ENCODE results near the gene SNX27.

The SNX27 gene

GRCh38 chr1:151574575-151575529 is 37.0 kb upstream of the SNX27 start:
- no peak for TF ChIP-seq ZFX (IDR thresholded peaks at IDR 0.05; ENCODE audit: borderline replicate concordance)
- no peak for TF ChIP-seq CTCF (IDR thresholded peaks at IDR 0.05)

DNA sequence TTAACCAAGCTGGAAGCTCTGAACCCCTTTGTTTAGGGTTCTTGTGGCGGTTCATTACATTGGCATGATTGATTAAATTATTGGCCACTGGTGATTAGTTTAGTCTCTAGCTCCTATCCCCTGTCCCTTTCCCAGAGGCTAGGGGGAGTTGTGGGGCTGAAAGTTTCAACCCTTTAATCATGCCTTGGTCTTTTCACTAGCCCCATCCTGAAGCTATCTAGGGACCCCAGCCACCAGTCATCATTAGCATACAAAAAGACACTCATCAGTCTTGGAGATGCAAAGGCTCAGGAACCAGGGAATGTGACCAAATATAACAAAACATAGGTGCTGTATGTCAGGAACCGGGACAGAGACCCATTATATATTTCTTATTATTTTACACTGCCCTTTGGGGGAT is 34.7 kb upstream of the SNX27 start:
- TF ChIP-seq CTCF (IDR thresholded peaks at IDR 0.05), result no peak
- TF ChIP-seq ZFX (IDR thresholded peaks at IDR 0.05; ENCODE audit: borderline replicate concordance), result no peak

More at GRCh38 chr1:151574575-151575529, 37.0 kb upstream of the SNX27 start:
- H3K27ac ChIP-seq, result no peak overlapping the region

DNA sequence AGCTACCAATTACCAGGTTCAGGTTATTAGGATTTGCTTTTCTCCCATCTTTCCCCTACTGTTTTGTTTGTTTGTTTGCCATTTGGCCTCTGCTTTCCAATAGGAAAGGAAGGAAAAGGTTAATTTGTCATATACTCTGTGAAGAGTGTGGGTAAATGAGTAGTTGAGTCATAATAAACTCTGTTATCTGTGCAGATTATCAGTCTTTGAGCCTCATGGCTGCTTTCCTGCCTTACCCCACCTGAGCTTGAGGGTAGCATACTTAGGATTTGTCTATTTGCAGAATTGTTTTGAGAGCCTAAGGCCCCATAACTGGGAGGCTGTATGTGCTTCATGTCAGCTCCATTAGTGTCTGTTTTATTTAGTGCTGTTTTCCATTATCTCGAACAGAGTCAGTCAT is 32.9 kb upstream of the SNX27 start:
- no peak for TF ChIP-seq CTCF (IDR thresholded peaks at IDR 0.05)
- no peak for TF ChIP-seq ZFX (IDR thresholded peaks at IDR 0.05; ENCODE audit: borderline replicate concordance)
- no peak overlapping the region for H3K27ac ChIP-seq

More for the DNA sequence above, 34.7 kb upstream of the SNX27 start:
- H3K27ac ChIP-seq, result no peak overlapping the region

GRCh38 chr1:151579436-151580225 is 32.2 kb upstream of the SNX27 start:
- no peak overlapping the region for H3K27ac ChIP-seq
- TF ChIP-seq CTCF (IDR thresholded peaks at IDR 0.05), result no peak
- no peak for TF ChIP-seq ZFX (IDR thresholded peaks at IDR 0.05; ENCODE audit: borderline replicate concordance)

DNA sequence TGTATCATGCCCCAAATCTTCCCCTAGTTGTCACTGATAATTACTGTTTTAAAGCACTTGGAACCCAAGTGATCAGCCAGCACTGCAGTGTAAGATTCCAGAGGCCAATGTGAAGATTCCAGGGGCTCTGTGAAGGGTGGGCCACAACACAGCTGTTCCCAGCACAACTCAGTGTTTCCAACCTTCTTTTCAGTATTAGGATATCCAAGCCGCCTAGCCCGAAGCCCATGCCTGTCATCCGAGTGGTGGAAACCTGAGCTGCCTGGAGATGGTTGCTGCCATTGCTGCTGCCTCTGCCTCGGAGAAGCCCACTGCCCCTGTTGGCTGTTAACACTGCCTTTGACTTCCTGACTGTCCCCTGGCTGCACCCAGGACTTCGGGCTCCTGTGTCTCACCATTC is 30.4 kb upstream of the SNX27 start:
- peak overlapping the region; percentile 3; the same call in 1 of the 2 replicates for H3K27ac ChIP-seq
- TF ChIP-seq ZFX (IDR thresholded peaks at IDR 0.05; ENCODE audit: borderline replicate concordance) (no peak), CTCF (IDR thresholded peaks at IDR 0.05) (no peak)

GRCh38 chr1:151581921-151582320 is 29.9 kb upstream of the SNX27 start:
- H3K27ac ChIP-seq, result peak overlapping the region; percentile 3; the same call in 1 of the 2 replicates
- TF ChIP-seq CTCF (IDR thresholded peaks at IDR 0.05), result no peak
- TF ChIP-seq ZFX (IDR thresholded peaks at IDR 0.05; ENCODE audit: borderline replicate concordance), result no peak

Data from 22Rv1 (cell line).